SJSA1 (cell line): Measurements from ENCODE around the gene TBC1D9. TPM values are rescaled to one million over a fixed set of nuclear protein-coding genes. Genes with fewer than 3 reads are reported as not detected.
"Not testable (repeated sequence)": the region's sequence is repeated elsewhere in the genome, so short reads cannot be mapped to it uniquely, and the experiment has no call there.

Experiments
- DNase-seq, 2 experiments: peaks; one replicate each; pipeline ENCODE4 v3.0.0-alpha.2; 2015 to 2020; ENCODE audit warnings: low spot score in 2 of 2, low read depth in 1 of 2
- H3K27ac ChIP-seq: fragments of 250-450 bp; sonication (Bioruptor Pico); 2 replicates; pipeline ENCODE4 v1.5.1; 2020; ENCODE audit warnings: mild to moderate bottlenecking, moderate library complexity
- H3K27me3 ChIP-seq: fragments of 250-450 bp; sonication (Bioruptor Pico); replicated peaks from 2 replicates; pipeline ENCODE4 v1.5.1; 2020; ENCODE audit warnings: mild to moderate bottlenecking, moderate library complexity
- H3K36me3 ChIP-seq: fragments of 250-450 bp; sonication (Bioruptor Pico); 2 replicates; pipeline ENCODE4 v1.5.1; 2020; ENCODE audit warnings: mild to moderate bottlenecking
- H3K4me1 ChIP-seq: fragments of 250-450 bp; sonication (Bioruptor Pico); replicated peaks from 2 replicates; pipeline ENCODE4 v1.6.1; 2021; ENCODE audit warnings: mild to moderate bottlenecking
- H3K4me3 ChIP-seq: fragments of 250-450 bp; sonication (Bioruptor Pico); 2 replicates; pipeline ENCODE4 v1.5.1; 2020; ENCODE audit warnings: mild to moderate bottlenecking
- H3K9me3 ChIP-seq: fragments of 250-450 bp; sonication (Bioruptor Pico); replicated peaks from 2 replicates; pipeline ENCODE4 v1.5.1; 2020; ENCODE audit warnings: mild to moderate bottlenecking
- total RNA-seq: library from RNA; depleted of rRNA; stranded (reverse); fragments of >200 nt; shearing (Covaris generic); gene quantifications from 2 replicates; pipeline ENCODE4 v1.2.3, GENCODE V29; 2014; rRNA removed

TBC1D9 gene
- 15.0 and 19.0 TPM in 2 replicates for total RNA-seq

GRCh38 chr4:140756319-140757231, at the start of gene TBC1D9:
TBC1D9 (minus strand) TSS chr4:140756385; CDS start chr4:140756045, 340 bp downstream.
- Histone ChIP-seq H3K36me3 (peaks cover 9% of the 10 kb centered on the region), H3K27me3 (no peaks in the 10 kb centered on the region), H3K4me3 (peak within 1 kb of the TSS; percentile 92), H3K9me3 (no peaks in the 10 kb centered on the region), H3K4me1 (peaks cover 10% of the 10 kb centered on the region), H3K27ac (peak within 1 kb of the TSS; percentile 76)
- peak; percentile 75 to 79 for DNase-seq

GRCh38 chr4:140805293-140805692, 49.1 kb upstream of the TBC1D9 start:
- Histone ChIP-seq H3K9me3 (no peaks in the 10 kb centered on the region), H3K27me3 (no peaks in the 10 kb centered on the region), H3K36me3 (no peaks in the 10 kb centered on the region), H3K27ac (no peak overlapping the region), H3K4me1 (no peaks in the 10 kb centered on the region; the same call in 1 of the 2 replicates), H3K4me3 (no peak overlapping the region)
- no peak for DNase-seq

- H3K4me1 ChIP-seq: no peaks in the 10 kb centered on the region; the same call in 1 of the 2 replicates
- DNase-seq: no peak
Observed at GRCh38 chr4:140802591-140802990, 46.4 kb upstream of the TBC1D9 start.

GRCh38 chr4:140800666-140801065, 44.5 kb upstream of the TBC1D9 start:
- no peaks in the 10 kb centered on the region for H3K27me3 ChIP-seq
- H3K9me3 ChIP-seq: no peaks in the 10 kb centered on the region
- H3K27ac ChIP-seq: no peak overlapping the region
- H3K4me3 ChIP-seq: no peak overlapping the region
- no peaks in the 10 kb centered on the region for H3K4me1 ChIP-seq
- no peak for DNase-seq
- H3K36me3 ChIP-seq: no peaks in the 10 kb centered on the region

More at GRCh38 chr4:140802591-140802990, 46.4 kb upstream of the TBC1D9 start:
- no peak overlapping the region for H3K27ac ChIP-seq
- H3K4me3 ChIP-seq: no peak overlapping the region
- H3K36me3 ChIP-seq: no peaks in the 10 kb centered on the region
- no peaks in the 10 kb centered on the region for H3K9me3 ChIP-seq
- H3K27me3 ChIP-seq: no peaks in the 10 kb centered on the region

GRCh38 chr4:140799686-140800225, 43.6 kb upstream of the TBC1D9 start:
- Histone ChIP-seq H3K27ac (no peak overlapping the region), H3K4me1 (no peaks in the 10 kb centered on the region), H3K27me3 (no peaks in the 10 kb centered on the region; the same call in 1 of the 2 replicates), H3K9me3 (no peaks in the 10 kb centered on the region), H3K36me3 (no peaks in the 10 kb centered on the region), H3K4me3 (no peak overlapping the region)
- DNase-seq: no peak

GRCh38 chr4:140793291-140793690, 37.1 kb upstream of the TBC1D9 start:
- Histone ChIP-seq H3K27ac (no peak overlapping the region), H3K36me3 (no peaks in the 10 kb centered on the region), H3K4me1 (no peaks in the 10 kb centered on the region), H3K9me3 (no peaks in the 10 kb centered on the region), H3K27me3 (no peaks in the 10 kb centered on the region; the same call in 1 of the 2 replicates), H3K4me3 (no peak overlapping the region)
- DNase-seq: no peak

GRCh38 chr4:140790765-140791164, 34.6 kb upstream of the TBC1D9 start:
- no peak overlapping the region for H3K4me3 ChIP-seq
- no peaks in the 10 kb centered on the region; the same call in 1 of the 2 replicates for H3K27me3 ChIP-seq
- no peak for DNase-seq
- no peaks in the 10 kb centered on the region for H3K36me3 ChIP-seq
- no peaks in the 10 kb centered on the region for H3K4me1 ChIP-seq
- H3K9me3 ChIP-seq: no peaks in the 10 kb centered on the region
- H3K27ac ChIP-seq: no peak overlapping the region

GRCh38 chr4:140790171-140790570, 34.0 kb upstream of the TBC1D9 start:
- no peaks in the 10 kb centered on the region; the same call in 1 of the 2 replicates for H3K27me3 ChIP-seq
- no peak for DNase-seq
- no peak overlapping the region for H3K4me3 ChIP-seq

GRCh38 chr4:140789759-140790158, 33.6 kb upstream of the TBC1D9 start:
- Histone ChIP-seq H3K4me1 (no peaks in the 10 kb centered on the region), H3K4me3 (no peak overlapping the region), H3K27me3 (no peaks in the 10 kb centered on the region; the same call in 1 of the 2 replicates), H3K9me3 (no peaks in the 10 kb centered on the region), H3K36me3 (no peaks in the 10 kb centered on the region), H3K27ac (no peak overlapping the region)
- DNase-seq: no peak

More at GRCh38 chr4:140790171-140790570, 34.0 kb upstream of the TBC1D9 start:
- H3K36me3 ChIP-seq: no peaks in the 10 kb centered on the region
- H3K27ac ChIP-seq: no peak overlapping the region
- H3K9me3 ChIP-seq: no peaks in the 10 kb centered on the region
- H3K4me1 ChIP-seq: no peaks in the 10 kb centered on the region

- H3K36me3 ChIP-seq, H3K4me1 ChIP-seq, H3K27me3 ChIP-seq, H3K4me3 ChIP-seq, DNase-seq, H3K9me3 ChIP-seq, H3K27ac ChIP-seq: not testable (repeated sequence)
Observed at GRCh38 chr4:140782787-140783186, 26.6 kb upstream of the TBC1D9 start.

GRCh38 chr4:140781596-140781995, 25.4 kb upstream of the TBC1D9 start:
- no peaks in the 10 kb centered on the region for H3K36me3 ChIP-seq
- H3K27ac ChIP-seq: no peak overlapping the region
- no peaks in the 10 kb centered on the region for H3K9me3 ChIP-seq
- H3K4me1 ChIP-seq: no peaks in the 10 kb centered on the region
- H3K4me3 ChIP-seq: no peak overlapping the region
- H3K27me3 ChIP-seq: no peaks in the 10 kb centered on the region
- DNase-seq: no peak

GRCh38 chr4:140777894-140778293, 21.7 kb upstream of the TBC1D9 start:
- Histone ChIP-seq H3K36me3 (no peaks in the 10 kb centered on the region), H3K27me3 (no peaks in the 10 kb centered on the region), H3K9me3 (no peaks in the 10 kb centered on the region), H3K4me1 (no peaks in the 10 kb centered on the region), H3K4me3 (no peak overlapping the region), H3K27ac (no peak overlapping the region)
- no peak for DNase-seq

GRCh38 chr4:140777386-140777785, 21.2 kb upstream of the TBC1D9 start:
- no peak overlapping the region for H3K4me3 ChIP-seq
- no peaks in the 10 kb centered on the region for H3K27me3 ChIP-seq
- no peaks in the 10 kb centered on the region for H3K4me1 ChIP-seq
- no peak overlapping the region for H3K27ac ChIP-seq
- no peak for DNase-seq
- no peaks in the 10 kb centered on the region for H3K36me3 ChIP-seq
- no peaks in the 10 kb centered on the region for H3K9me3 ChIP-seq

GRCh38 chr4:140776556-140776955, 20.4 kb upstream of the TBC1D9 start:
- Histone ChIP-seq H3K27ac (no peak overlapping the region), H3K36me3 (no peaks in the 10 kb centered on the region)
- no peak for DNase-seq

More at GRCh38 chr4:140776556-140776955, 20.4 kb upstream of the TBC1D9 start:
- no peak overlapping the region for H3K4me3 ChIP-seq
- H3K4me1 ChIP-seq: no peaks in the 10 kb centered on the region
- no peaks in the 10 kb centered on the region for H3K27me3 ChIP-seq
- no peaks in the 10 kb centered on the region for H3K9me3 ChIP-seq
